HepG2 (cell line): Measurements from ENCODE around the gene FAIM2. TPM values are rescaled to one million over a fixed set of nuclear protein-coding genes. Genes with fewer than 3 reads are reported as not detected.

ENCODE experiments used
- SMAD3 ChIP-seq: sonication (generic); formaldehyde crosslinking; IDR thresholded peaks from 2 replicates; pipeline ENCODE4 v1.4.0; 2020; ENCODE audit warnings: missing genetic modification reagents
- ZNF550 ChIP-seq: sonication (generic); formaldehyde crosslinking; IDR thresholded peaks from 2 replicates; pipeline ENCODE4 v1.4.0; 2020; ENCODE audit warnings: mild to moderate bottlenecking, missing genetic modification reagents, borderline replicate concordance
- ZNF577 ChIP-seq: sonication (generic); formaldehyde crosslinking; IDR thresholded peaks from 2 replicates; pipeline ENCODE4 v1.4.0; 2020; ENCODE audit warnings: mild to moderate bottlenecking, low read depth, missing genetic modification reagents, borderline replicate concordance
- polyA plus RNA-seq, 8 experiments: library from polyadenylated mRNA; depleted of rRNA in 3 of 8; stranded (reverse) in 7 of 8; unstranded in 1 of 8; fragments of >200 nt; fragmentation: Illumina TruSeq in 4 of 8; extraction: Trizol in 4 of 8; gene quantifications; 2 replicates each; pipeline versions ENCODE4 v1.2.1 to v1.2.3, GENCODE V29; 2011 to 2016; ENCODE audit warnings: low read depth in 4 of 8, missing spikeins in 1 of 8, mixed read lengths in 1 of 8; ENCODE audit not compliant: insufficient read depth in 1 of 8
- total RNA-seq, 5 experiments: library from RNA; depleted of rRNA; stranded (reverse); fragments of >200 nt; fragmentation: Illumina TruSeq; extraction: Trizol; gene quantifications; 2 replicates each; pipeline ENCODE4 v1.2.3, GENCODE V29; 2016; ENCODE audit warnings: low read depth in 1 of 5
- TF ChIP-seq, protein P1 (sequence below): sonication (generic); formaldehyde crosslinking; IDR thresholded peaks from 2 replicates; pipeline ENCODE4 v1.4.0; 2020; ENCODE audit warnings: missing genetic modification reagents, borderline replicate concordance
- TF ChIP-seq, protein P2 (sequence below): IDR thresholded peaks from 2 replicates; pipeline ENCODE4 v1.6.1; 2016; ENCODE audit warnings: mild to moderate bottlenecking, missing biosample characterization, missing genetic modification reagents
- TF ChIP-seq, protein P3 (sequence below): sonication (generic); formaldehyde crosslinking; IDR thresholded peaks from 2 replicates; pipeline ENCODE4 v1.4.0; 2020; ENCODE audit warnings: missing genetic modification reagents
- TF ChIP-seq, protein P4 (sequence below): IDR thresholded peaks from 2 replicates; pipeline ENCODE4 v1.6.1; 2016; ENCODE audit warnings: low read depth, control low read depth
- TF ChIP-seq, protein P5 (sequence below): sonication (generic); formaldehyde crosslinking; IDR thresholded peaks from 2 replicates; pipeline ENCODE4 v1.4.0; 2020; ENCODE audit warnings: missing genetic modification reagents
- TF ChIP-seq, protein P6 (sequence below): sonication (generic); formaldehyde crosslinking; IDR thresholded peaks from 2 replicates; pipeline ENCODE4 v1.4.0; 2020; ENCODE audit warnings: missing genetic modification reagents

FAIM2 gene
- total and polyA plus RNA-seq, 2 of the 13 experiments (the other 11 are each of a cell fraction or from before 2014, with no cell fraction given), result not detected

DNA sequence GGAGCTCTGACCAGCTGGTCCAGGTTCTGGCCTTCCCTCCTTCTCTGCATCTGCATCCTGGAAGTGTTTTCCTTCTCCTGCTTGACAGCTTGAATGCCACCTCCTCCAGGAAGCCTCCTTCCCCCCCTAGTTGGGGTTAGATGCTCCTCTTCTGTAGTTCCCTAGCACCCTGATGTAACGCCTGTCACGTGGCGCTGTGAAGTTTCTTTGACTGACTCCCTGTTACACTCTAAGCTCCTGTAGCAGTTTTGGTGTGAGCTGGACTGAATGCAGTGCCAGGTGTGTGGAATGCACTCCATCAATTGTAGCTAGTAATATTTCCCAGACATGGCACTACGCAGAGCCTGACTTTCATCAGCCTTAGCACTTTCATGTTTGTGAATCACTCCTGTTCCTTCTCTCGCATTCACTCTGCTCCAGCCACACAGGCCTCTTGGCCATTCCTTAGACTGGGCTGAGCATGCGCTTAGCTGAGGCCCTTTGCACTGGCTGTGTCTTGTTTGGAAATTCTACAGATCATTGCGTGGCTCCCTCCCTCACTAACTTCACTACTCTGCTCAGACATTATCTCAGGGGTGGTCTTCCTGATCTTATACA, 2.1 kb upstream of the FAIM2 start (continued):
- TF ChIP-seq, protein P1, sequence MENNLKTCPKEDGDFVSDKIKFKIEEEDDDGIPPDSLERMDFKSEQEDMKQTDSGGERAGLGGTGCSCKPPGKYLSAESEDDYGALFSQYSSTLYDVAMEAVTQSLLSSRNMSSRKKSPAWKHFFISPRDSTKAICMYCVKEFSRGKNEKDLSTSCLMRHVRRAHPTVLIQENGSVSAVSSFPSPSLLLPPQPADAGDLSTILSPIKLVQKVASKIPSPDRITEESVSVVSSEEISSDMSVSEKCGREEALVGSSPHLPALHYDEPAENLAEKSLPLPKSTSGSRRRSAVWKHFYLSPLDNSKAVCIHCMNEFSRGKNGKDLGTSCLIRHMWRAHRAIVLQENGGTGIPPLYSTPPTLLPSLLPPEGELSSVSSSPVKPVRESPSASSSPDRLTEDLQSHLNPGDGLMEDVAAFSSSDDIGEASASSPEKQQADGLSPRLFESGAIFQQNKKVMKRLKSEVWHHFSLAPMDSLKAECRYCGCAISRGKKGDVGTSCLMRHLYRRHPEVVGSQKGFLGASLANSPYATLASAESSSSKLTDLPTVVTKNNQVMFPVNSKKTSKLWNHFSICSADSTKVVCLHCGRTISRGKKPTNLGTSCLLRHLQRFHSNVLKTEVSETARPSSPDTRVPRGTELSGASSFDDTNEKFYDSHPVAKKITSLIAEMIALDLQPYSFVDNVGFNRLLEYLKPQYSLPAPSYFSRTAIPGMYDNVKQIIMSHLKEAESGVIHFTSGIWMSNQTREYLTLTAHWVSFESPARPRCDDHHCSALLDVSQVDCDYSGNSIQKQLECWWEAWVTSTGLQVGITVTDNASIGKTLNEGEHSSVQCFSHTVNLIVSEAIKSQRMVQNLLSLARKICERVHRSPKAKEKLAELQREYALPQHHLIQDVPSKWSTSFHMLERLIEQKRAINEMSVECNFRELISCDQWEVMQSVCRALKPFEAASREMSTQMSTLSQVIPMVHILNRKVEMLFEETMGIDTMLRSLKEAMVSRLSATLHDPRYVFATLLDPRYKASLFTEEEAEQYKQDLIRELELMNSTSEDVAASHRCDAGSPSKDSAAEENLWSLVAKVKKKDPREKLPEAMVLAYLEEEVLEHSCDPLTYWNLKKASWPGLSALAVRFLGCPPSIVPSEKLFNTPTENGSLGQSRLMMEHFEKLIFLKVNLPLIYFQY (CRISPR knock-in tag), result no peak
- TF ChIP-seq, protein P2, sequence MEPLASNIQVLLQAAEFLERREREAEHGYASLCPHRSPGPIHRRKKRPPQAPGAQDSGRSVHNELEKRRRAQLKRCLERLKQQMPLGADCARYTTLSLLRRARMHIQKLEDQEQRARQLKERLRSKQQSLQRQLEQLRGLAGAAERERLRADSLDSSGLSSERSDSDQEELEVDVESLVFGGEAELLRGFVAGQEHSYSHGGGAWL (CRISPR knock-in tag), result no peak
- TF ChIP-seq, protein P3, sequence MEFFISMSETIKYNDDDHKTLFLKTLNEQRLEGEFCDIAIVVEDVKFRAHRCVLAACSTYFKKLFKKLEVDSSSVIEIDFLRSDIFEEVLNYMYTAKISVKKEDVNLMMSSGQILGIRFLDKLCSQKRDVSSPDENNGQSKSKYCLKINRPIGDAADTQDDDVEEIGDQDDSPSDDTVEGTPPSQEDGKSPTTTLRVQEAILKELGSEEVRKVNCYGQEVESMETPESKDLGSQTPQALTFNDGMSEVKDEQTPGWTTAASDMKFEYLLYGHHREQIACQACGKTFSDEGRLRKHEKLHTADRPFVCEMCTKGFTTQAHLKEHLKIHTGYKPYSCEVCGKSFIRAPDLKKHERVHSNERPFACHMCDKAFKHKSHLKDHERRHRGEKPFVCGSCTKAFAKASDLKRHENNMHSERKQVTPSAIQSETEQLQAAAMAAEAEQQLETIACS (CRISPR knock-in tag), result no peak
- TF ChIP-seq, protein P4, sequence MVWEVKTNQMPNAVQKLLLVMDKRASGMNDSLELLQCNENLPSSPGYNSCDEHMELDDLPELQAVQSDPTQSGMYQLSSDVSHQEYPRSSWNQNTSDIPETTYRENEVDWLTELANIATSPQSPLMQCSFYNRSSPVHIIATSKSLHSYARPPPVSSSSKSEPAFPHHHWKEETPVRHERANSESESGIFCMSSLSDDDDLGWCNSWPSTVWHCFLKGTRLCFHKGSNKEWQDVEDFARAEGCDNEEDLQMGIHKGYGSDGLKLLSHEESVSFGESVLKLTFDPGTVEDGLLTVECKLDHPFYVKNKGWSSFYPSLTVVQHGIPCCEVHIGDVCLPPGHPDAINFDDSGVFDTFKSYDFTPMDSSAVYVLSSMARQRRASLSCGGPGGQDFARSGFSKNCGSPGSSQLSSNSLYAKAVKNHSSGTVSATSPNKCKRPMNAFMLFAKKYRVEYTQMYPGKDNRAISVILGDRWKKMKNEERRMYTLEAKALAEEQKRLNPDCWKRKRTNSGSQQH (CRISPR knock-in tag), result no peak
- TF ChIP-seq, protein P5, sequence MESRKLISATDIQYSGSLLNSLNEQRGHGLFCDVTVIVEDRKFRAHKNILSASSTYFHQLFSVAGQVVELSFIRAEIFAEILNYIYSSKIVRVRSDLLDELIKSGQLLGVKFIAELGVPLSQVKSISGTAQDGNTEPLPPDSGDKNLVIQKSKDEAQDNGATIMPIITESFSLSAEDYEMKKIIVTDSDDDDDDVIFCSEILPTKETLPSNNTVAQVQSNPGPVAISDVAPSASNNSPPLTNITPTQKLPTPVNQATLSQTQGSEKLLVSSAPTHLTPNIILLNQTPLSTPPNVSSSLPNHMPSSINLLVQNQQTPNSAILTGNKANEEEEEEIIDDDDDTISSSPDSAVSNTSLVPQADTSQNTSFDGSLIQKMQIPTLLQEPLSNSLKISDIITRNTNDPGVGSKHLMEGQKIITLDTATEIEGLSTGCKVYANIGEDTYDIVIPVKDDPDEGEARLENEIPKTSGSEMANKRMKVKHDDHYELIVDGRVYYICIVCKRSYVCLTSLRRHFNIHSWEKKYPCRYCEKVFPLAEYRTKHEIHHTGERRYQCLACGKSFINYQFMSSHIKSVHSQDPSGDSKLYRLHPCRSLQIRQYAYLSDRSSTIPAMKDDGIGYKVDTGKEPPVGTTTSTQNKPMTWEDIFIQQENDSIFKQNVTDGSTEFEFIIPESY (CRISPR knock-in tag), result no peak
- TF ChIP-seq ZNF550 (no peak), ZNF577 (CRISPR knock-in tag) (no peak), SMAD3 (CRISPR knock-in tag) (no peak)
- TF ChIP-seq, protein P6, sequence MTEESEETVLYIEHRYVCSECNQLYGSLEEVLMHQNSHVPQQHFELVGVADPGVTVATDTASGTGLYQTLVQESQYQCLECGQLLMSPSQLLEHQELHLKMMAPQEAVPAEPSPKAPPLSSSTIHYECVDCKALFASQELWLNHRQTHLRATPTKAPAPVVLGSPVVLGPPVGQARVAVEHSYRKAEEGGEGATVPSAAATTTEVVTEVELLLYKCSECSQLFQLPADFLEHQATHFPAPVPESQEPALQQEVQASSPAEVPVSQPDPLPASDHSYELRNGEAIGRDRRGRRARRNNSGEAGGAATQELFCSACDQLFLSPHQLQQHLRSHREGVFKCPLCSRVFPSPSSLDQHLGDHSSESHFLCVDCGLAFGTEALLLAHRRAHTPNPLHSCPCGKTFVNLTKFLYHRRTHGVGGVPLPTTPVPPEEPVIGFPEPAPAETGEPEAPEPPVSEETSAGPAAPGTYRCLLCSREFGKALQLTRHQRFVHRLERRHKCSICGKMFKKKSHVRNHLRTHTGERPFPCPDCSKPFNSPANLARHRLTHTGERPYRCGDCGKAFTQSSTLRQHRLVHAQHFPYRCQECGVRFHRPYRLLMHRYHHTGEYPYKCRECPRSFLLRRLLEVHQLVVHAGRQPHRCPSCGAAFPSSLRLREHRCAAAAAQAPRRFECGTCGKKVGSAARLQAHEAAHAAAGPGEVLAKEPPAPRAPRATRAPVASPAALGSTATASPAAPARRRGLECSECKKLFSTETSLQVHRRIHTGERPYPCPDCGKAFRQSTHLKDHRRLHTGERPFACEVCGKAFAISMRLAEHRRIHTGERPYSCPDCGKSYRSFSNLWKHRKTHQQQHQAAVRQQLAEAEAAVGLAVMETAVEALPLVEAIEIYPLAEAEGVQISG (CRISPR knock-in tag), result no peak
